ENCODE results near the gene LRR1.
A peak's percentile ranks its signal among the peaks of the same experiment; 100 is the strongest.

Gene LRR1

DNA sequence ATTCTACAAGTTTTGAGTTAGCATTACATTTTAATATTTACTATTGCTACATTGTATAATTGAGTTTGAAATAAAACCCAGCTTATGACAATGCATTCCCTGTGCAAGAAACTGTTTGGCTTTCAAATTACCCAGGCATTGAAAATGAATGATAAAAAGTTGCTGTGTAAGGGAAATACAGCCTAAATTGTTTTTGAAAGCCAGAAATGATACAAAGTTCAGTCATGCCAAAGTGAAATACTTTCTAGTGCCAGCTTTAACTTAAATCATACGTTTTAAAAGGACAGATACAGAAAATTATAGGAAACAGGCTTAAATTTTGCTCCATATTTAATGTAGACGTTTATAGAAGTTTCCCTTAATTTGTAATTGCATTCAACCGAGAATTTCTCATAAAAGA lies 24.6 kb downstream of the LRR1 start:
- Histone ChIP-seq H3K9ac (ENCODE audit: low read length) (peak overlapping the region; percentile 95; the same call in 1 of the 2 replicates), H3K4me3 (ENCODE audit: low read length) (peak overlapping the region; percentile 81; the same call in 1 of the 2 replicates), H3K4me2 (ENCODE audit: low read depth, low read length) (peak overlapping the region; percentile 82), H3K9me2 (replicated peaks; ENCODE audit: insufficient read depth, low read length) (no peaks in the 10 kb centered on the region), H2AFZ (ENCODE audit: low read length) (no peak overlapping the region), H3K4me1 (ENCODE audit: low read length) (no peaks in the 10 kb centered on the region), H3K9me3 (replicated peaks; ENCODE audit: insufficient read depth, low read length) (no peaks in the 10 kb centered on the region), H4K20me1 (ENCODE audit: insufficient read depth, low read length) (no peaks in the 10 kb centered on the region), H3K27ac (ENCODE audit: low read length) (peak overlapping the region; percentile 98; the same call in 1 of the 2 replicates), H3K36me3 (replicated peaks; ENCODE audit: insufficient read depth, low read length) (no peaks in the 10 kb centered on the region), H3K79me2 (ENCODE audit: low read length) (peaks cover 54% of the 10 kb centered on the region), H3K27me3 (replicated peaks; ENCODE audit: insufficient read depth, low read length) (no peaks in the 10 kb centered on the region), H3F3A (ENCODE audit: insufficient read depth, low read length) (peaks cover 11% of the 10 kb centered on the region)
- no peak for TF ChIP-seq EZH2phosphoT487 (IDR thresholded peaks at IDR 0.05; ENCODE audit: low read length)
- TF ChIP-seq EZH2 (optimal IDR thresholded peaks at IDR 0.05; ENCODE audit: low read depth, low read length), result no peak
- no peak for TF ChIP-seq CTCF (IDR thresholded peaks at IDR 0.05; ENCODE audit: low read length)
- no peak for DNase-seq

- peak; percentile 57 for DNase-seq
- Histone ChIP-seq H3K4me2 (ENCODE audit: low read depth, low read length) (peak overlapping the region; percentile 82; the same call in 1 of the 2 replicates), H3K79me2 (ENCODE audit: low read length) (peaks cover 46% of the 10 kb centered on the region)
Measured at GRCh38 chr14:49623941-49624839, 25.4 kb downstream of the LRR1 start.

More at GRCh38 chr14:49623941-49624839, 25.4 kb downstream of the LRR1 start:
- H3K9ac ChIP-seq (ENCODE audit: low read length), result peak overlapping the region; percentile 95; the same call in 1 of the 2 replicates
- no peaks in the 10 kb centered on the region for H3K27me3 ChIP-seq (replicated peaks; ENCODE audit: insufficient read depth, low read length)
- TF ChIP-seq CTCF (IDR thresholded peaks at IDR 0.05; ENCODE audit: low read length) (no peak), EZH2phosphoT487 (IDR thresholded peaks at IDR 0.05; ENCODE audit: low read length) (no peak), EZH2 (optimal IDR thresholded peaks at IDR 0.05; ENCODE audit: low read depth, low read length) (no peak)
- no peaks in the 10 kb centered on the region for H4K20me1 ChIP-seq (ENCODE audit: insufficient read depth, low read length)
- peaks cover 11% of the 10 kb centered on the region for H3F3A ChIP-seq (ENCODE audit: insufficient read depth, low read length)
- no peak overlapping the region for H3K4me3 ChIP-seq (ENCODE audit: low read length)
- H3K4me1 ChIP-seq (ENCODE audit: low read length), result no peaks in the 10 kb centered on the region
- H3K9me2 ChIP-seq (replicated peaks; ENCODE audit: insufficient read depth, low read length), result no peaks in the 10 kb centered on the region
- no peaks in the 10 kb centered on the region for H3K36me3 ChIP-seq (replicated peaks; ENCODE audit: insufficient read depth, low read length)
- no peaks in the 10 kb centered on the region for H3K9me3 ChIP-seq (replicated peaks; ENCODE audit: insufficient read depth, low read length)
- peak overlapping the region; percentile 98; the same call in 1 of the 2 replicates for H3K27ac ChIP-seq (ENCODE audit: low read length)
- H2AFZ ChIP-seq (ENCODE audit: low read length), result no peak overlapping the region

Measured in MM.1S (cell line).